ENCODE measurements around the gene ZBED1. TPM values are rescaled to one million over a fixed set of nuclear protein-coding genes. Genes with fewer than 3 reads are reported as not detected.
"Not testable (repeated sequence)": the region's sequence is repeated elsewhere in the genome, so short reads cannot be mapped to it uniquely, and the experiment has no call there.

Gene ZBED1
- total and polyA plus RNA-seq, 2 donors from 2014 or later = 20.6 to 40.7 TPM

DNA sequence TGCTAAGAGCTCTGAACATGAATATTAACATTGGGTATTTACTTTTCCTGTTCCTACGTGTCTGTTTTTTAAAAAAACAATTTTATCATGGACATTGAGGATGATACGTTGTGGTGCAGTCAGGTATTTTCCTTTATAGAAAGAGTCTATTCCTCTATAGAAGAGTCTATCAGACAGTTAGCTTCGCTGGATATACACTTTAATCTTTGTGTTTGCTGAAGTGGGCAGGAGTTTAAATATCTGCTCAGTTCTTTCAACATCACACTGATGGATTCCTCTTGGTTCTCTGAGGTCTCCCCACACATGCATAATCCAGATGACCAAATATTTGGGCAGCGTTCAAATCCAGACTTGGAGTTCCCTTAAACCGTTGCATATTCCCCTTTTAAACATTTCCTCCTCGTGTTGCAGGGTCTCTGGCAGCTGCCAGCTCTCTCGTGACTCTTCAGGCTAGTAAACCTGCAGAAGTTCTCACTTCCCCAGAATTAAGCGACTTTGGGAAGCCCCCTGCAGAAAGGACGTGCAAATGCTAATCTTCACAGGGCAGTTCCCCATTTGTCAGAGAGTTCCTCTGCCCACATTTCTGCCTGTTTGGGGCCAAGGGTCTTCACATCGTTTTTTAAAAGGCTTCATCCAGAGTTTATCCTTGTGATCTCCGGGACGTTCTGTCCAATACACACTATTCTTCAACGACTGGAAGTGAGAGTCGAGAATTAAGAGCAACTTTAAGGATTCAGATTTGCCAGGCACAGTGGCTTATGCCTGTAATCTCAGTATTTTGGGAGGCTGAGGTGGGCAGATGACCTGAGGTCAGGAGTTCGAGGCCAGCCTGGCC lies 20.5 kb upstream of the ZBED1 start:
- H3K36me3 ChIP-seq (ENCODE audit: control insufficient read depth in 2 of 3, insufficient read depth in 3 of 3, low read length in 3 of 3) = peaks cover 0 to 2% (median 0%) of the 10 kb centered on the region in 3 donors
- TF ChIP-seq, protein P1, sequence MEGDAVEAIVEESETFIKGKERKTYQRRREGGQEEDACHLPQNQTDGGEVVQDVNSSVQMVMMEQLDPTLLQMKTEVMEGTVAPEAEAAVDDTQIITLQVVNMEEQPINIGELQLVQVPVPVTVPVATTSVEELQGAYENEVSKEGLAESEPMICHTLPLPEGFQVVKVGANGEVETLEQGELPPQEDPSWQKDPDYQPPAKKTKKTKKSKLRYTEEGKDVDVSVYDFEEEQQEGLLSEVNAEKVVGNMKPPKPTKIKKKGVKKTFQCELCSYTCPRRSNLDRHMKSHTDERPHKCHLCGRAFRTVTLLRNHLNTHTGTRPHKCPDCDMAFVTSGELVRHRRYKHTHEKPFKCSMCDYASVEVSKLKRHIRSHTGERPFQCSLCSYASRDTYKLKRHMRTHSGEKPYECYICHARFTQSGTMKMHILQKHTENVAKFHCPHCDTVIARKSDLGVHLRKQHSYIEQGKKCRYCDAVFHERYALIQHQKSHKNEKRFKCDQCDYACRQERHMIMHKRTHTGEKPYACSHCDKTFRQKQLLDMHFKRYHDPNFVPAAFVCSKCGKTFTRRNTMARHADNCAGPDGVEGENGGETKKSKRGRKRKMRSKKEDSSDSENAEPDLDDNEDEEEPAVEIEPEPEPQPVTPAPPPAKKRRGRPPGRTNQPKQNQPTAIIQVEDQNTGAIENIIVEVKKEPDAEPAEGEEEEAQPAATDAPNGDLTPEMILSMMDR (IDR thresholded peaks at IDR 0.05; ENCODE audit: borderline replicate concordance, extremely low read depth, insufficient read depth) = no peak
- intact Hi-C loops (cut with DNase I) = no loop called here
- no peak overlapping the region for H3K27ac ChIP-seq (ENCODE audit: low read depth in 2 of 2, low read length in 2 of 2)
- H3K27me3 ChIP-seq (ENCODE audit: control insufficient read depth, insufficient read depth, low read length) = no peaks in the 10 kb centered on the region
- no peaks in the 10 kb centered on the region for H3K4me1 ChIP-seq (ENCODE audit: control insufficient read depth in 2 of 3, insufficient read depth in 2 of 3, low read depth in 1 of 3, low read length in 3 of 3)
- no peaks in the 10 kb centered on the region for H3K9me3 ChIP-seq (ENCODE audit: control insufficient read depth in 2 of 3, insufficient read depth in 1 of 3, low read length in 3 of 3)
- DNase-seq = no peak
- H3K9ac ChIP-seq (ENCODE audit: low read length in 3 of 3) = no peak overlapping the region
- no peak overlapping the region for H3K4me3 ChIP-seq (ENCODE audit: low read length in 3 of 3)
- no peak for FAIRE-seq

DNA sequence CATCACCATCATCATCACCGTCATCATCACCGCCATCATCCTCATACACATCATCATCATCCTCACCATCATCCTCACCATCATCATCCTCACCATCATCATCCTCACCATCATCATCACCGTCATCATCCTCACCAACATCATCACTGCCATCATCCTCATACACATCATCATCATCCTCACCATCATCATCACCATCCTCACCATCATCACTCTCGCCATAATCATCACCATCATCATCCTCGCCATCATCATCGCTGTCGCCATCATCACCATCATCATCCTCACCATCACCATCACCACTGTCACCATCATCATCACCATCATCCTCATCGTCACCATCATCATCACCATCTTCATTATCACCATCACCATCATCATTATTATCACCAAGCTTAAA lies 19.8 kb upstream of the ZBED1 start:
- Histone ChIP-seq H3K27me3 (ENCODE audit: control insufficient read depth, insufficient read depth, low read length) (no peaks in the 10 kb centered on the region), H3K36me3 (ENCODE audit: control insufficient read depth in 2 of 3, insufficient read depth in 3 of 3, low read length in 3 of 3) (peaks cover 0 to 2% (median 0%) of the 10 kb centered on the region in 3 donors), H3K27ac (ENCODE audit: low read depth in 2 of 2, low read length in 2 of 2) (no peak overlapping the region), H3K9ac (ENCODE audit: low read length in 3 of 3) (no peak overlapping the region), H3K9me3 (ENCODE audit: control insufficient read depth in 2 of 3, insufficient read depth in 1 of 3, low read length in 3 of 3) (no peaks in the 10 kb centered on the region), H3K4me1 (ENCODE audit: control insufficient read depth in 2 of 3, insufficient read depth in 2 of 3, low read depth in 1 of 3, low read length in 3 of 3) (no peaks in the 10 kb centered on the region), H3K4me3 (ENCODE audit: low read length in 3 of 3) (no peak overlapping the region)
- TF ChIP-seq, protein P1 (IDR thresholded peaks at IDR 0.05; ENCODE audit: borderline replicate concordance, extremely low read depth, insufficient read depth) = no peak
- DNase-seq (no peak), FAIRE-seq (no peak)
- intact Hi-C loops (cut with DNase I) = no loop called here

DNA sequence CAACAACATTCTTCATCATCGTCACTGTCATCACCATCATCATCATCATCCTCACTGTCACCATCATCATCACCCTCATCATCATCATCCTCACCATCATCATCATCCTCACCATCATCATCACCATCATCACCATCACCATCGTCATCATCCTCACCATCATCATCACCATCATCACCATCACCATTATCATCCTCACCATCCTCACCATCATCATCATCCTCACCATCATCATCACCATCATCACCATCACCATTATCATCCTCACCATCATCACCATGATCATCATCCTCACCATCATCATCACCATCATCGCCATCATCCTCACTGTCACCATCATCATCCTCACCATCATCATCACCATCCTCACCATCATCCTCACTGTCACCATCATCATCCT lies 18.9 kb upstream of the ZBED1 start:
- H3K36me3 ChIP-seq (ENCODE audit: control insufficient read depth in 2 of 3, insufficient read depth in 3 of 3, low read length in 3 of 3); H3K4me3 ChIP-seq (ENCODE audit: low read length in 3 of 3); FAIRE-seq; H3K9me3 ChIP-seq (ENCODE audit: control insufficient read depth in 2 of 3, insufficient read depth in 1 of 3, low read length in 3 of 3); H3K27me3 ChIP-seq (ENCODE audit: control insufficient read depth, insufficient read depth, low read length); H3K27ac ChIP-seq (ENCODE audit: low read depth in 2 of 2, low read length in 2 of 2); H3K9ac ChIP-seq (ENCODE audit: low read length in 3 of 3); H3K4me1 ChIP-seq (ENCODE audit: control insufficient read depth in 2 of 3, insufficient read depth in 2 of 3, low read depth in 1 of 3, low read length in 3 of 3); DNase-seq; intact Hi-C loops (cut with DNase I): not testable (repeated sequence)

DNA sequence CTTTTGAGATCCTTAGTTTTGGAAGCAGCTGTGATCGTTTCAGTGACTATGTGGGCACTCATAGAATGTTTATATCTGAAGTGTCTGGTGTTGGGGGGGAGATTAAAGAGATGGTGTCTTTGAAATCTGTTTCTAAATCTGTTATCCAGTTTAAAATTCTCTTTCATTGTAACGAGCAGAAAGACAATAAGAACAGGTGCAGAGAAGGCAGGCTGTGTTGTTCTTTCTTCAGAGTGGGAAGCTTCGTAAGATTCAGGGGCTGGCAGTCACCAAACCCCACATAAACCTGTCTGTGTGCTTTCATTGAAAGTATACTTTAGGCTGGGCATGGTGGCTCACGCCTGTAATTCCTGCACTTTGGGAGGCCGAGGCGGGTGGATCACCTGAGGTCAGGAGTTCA lies 16.3 kb upstream of the ZBED1 start:
- FAIRE-seq = no peak
- H3K27me3 ChIP-seq (ENCODE audit: control insufficient read depth, insufficient read depth, low read length) = no peaks in the 10 kb centered on the region
- intact Hi-C loops (cut with DNase I) = no loop called here

More for the DNA sequence above, 16.3 kb upstream of the ZBED1 start:
- H3K27ac ChIP-seq (ENCODE audit: low read depth in 2 of 2, low read length in 2 of 2) = no peak overlapping the region
- no peaks in the 10 kb centered on the region for H3K9me3 ChIP-seq (ENCODE audit: control insufficient read depth in 2 of 3, insufficient read depth in 1 of 3, low read length in 3 of 3)
- DNase-seq = no peak
- peaks cover 0 to 6% (median 0%) of the 10 kb centered on the region in 3 donors for H3K4me1 ChIP-seq (ENCODE audit: control insufficient read depth in 2 of 3, insufficient read depth in 2 of 3, low read depth in 1 of 3, low read length in 3 of 3)
- H3K36me3 ChIP-seq (ENCODE audit: control insufficient read depth in 2 of 3, insufficient read depth in 3 of 3, low read length in 3 of 3) = peaks cover 0 to 2% (median 0%) of the 10 kb centered on the region in 3 donors
- H3K4me3 ChIP-seq (ENCODE audit: low read length in 3 of 3) = no peak overlapping the region
- TF ChIP-seq, protein P1 (IDR thresholded peaks at IDR 0.05; ENCODE audit: borderline replicate concordance, extremely low read depth, insufficient read depth) = no peak
- no peak overlapping the region for H3K9ac ChIP-seq (ENCODE audit: low read length in 3 of 3)
